Stimulated activated naive CD8-positive, alpha-beta T cell treated with anti-CD3 and anti-CD28 coated beads, Interleukin-15, Interleukin-2, amounts not matched to agents 100 U/mL and 50 U/mL, for 24 hours (primary cell): Measurements from ENCODE around the gene LDAH.
"Not testable (repeated sequence)": the region's sequence is repeated elsewhere in the genome, so short reads cannot be mapped to it uniquely, and the experiment has no call there.

Source experiments
- ATAC-seq: fragments of 150-1000 bp; cut with Tn5 transposase; one replicate; pipeline ENCODE4 v1.10.0; 2021
- DNase-seq: peaks from one replicate; pipeline ENCODE4 v3.0.0; 2021

The LDAH gene

GRCh38 chr2:20723543-20723942, 99.4 kb downstream of the LDAH start:
- no peak for DNase-seq
- no peak for ATAC-seq

DNA sequence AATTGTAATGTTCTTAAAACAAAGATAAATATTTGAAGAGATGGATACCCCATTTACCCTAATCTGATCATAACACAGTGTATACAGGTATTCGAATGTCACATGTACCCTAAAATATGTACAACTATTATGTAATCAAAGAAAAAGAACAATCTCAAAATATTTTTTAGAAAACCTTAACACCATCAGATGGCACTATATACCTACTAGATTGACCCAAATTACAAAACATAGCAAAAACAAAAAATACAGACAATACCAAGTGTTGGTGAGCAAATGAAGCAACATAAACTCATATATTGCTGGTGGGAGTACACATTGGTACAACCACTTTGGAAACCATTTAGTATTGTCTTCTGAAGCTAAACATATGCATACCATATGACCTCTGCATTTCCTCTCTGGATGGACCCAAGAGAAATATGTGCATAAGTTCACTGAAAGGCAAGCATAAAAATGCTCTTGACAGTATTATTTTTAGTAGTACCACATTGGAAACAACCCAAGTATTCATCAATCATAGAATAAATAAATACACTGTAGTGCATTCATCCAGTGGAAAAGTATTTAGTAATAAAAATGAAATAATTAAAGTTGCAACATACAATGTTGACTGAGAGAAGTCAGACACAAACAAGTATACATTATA, 100.2 kb downstream of the LDAH start:
- DNase-seq, result no peak
- ATAC-seq, result no peak

- no peak for ATAC-seq
Observed at GRCh38 chr2:20717641-20718040, 105.3 kb downstream of the LDAH start.

DNA sequence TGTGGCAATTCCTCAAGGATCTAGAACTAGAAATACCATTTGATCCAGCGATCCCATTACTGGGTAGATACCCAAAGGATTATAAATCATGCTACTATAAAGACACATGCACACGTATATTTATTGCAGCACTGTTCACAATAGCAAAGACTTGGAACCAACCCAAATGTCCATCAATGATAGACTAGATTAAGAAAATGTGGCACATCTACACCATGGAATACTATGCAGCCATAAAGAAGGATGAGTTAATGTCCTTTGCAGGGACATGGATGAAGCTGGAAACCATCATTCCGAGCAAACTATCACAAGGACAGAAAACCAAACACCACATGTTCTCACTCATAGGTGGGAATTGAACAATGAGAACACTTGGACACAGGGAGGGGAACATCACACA, 106.7 kb downstream of the LDAH start:
- not testable (repeated sequence) for ATAC-seq

More at GRCh38 chr2:20717641-20718040, 105.3 kb downstream of the LDAH start:
- DNase-seq, result no peak

DNA sequence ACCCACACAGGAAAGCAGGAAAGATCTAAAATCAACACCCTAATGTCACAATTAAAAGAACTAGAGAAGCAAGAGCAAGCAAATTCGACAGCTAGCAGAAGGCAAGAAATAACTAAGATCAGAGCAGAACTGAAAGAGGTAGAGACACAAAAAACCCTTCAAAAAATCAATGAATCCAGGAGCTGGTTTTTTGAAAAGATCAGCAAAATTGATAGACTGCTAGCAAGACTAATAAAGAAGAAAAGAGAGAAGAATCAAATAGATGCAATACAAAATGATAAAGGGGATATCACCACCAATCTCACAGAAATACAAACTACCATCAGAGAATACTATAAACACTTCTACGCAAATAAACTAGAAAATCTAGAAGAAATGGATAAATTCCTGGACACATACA, 108.5 kb downstream of the LDAH start:
- DNase-seq, ATAC-seq: not testable (repeated sequence)

More for the DNA sequence above, 106.7 kb downstream of the LDAH start:
- not testable (repeated sequence) for DNase-seq

- not testable (repeated sequence) for ATAC-seq
Observed at GRCh38 chr2:20713585-20713984, 109.3 kb downstream of the LDAH start.

DNA sequence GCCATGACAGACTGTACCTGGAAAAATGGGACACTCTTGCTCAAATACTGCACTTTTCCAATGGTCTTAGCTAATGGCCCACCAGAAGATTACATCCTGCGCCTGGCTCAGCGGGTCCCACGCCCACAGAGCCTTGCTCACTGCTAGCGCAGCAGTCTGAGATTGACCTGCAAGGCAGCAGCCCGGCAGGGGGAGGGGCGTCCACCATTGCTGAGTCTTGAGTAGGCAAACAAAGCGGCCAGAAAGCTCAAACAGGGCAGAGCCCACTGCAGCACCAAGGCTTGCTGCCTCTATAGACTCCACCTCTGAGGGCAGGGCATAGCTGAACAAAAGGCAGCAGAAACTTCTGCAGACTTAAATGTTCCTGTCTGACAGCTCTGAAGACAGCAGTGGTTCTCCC, 111.3 kb downstream of the LDAH start:
- DNase-seq, ATAC-seq: not testable (repeated sequence)

More at GRCh38 chr2:20713585-20713984, 109.3 kb downstream of the LDAH start:
- DNase-seq, result not testable (repeated sequence)

GRCh38 chr2:20707601-20708000, 115.3 kb downstream of the LDAH start:
- no peak for ATAC-seq
- no peak for DNase-seq

DNA sequence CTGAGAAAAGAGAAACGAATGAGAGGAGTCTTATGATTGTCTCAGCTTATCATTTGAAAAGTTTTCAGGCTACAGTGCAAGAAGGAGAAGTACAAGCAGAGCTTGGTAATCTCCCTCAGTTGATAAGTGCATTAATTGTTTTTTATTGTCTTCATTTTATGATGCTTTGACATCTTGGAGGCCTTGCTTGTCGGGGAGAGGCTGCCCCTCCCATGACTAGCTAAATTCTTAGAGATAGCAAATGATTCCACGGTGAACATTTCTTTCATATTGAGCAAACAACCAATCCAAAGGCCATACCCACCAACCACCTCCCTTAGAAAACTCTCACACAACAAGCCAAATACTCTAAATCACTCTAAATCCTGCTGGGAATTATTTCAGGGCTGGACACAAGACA, 116.1 kb downstream of the LDAH start:
- no peak for DNase-seq
- no peak for ATAC-seq

DNA sequence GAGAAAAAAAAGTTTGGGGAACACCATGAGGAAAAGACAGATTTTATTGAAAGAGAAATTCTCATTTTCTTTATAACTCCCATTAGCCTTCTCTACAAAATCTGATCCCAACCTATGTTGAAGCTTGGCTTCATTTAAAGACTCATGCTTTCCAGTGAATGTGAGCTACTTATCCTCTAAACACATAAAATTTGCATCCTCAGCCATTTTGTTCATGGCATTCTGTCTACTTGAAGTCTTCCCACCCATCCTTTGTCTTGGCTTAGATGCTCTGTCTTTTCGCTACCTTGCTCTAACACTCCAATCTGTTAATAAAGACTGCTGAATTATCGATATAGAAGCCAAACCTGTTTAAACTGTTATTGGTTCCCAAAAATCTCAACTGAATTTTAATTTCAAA, 116.7 kb downstream of the LDAH start:
- ATAC-seq, result no peak

DNA sequence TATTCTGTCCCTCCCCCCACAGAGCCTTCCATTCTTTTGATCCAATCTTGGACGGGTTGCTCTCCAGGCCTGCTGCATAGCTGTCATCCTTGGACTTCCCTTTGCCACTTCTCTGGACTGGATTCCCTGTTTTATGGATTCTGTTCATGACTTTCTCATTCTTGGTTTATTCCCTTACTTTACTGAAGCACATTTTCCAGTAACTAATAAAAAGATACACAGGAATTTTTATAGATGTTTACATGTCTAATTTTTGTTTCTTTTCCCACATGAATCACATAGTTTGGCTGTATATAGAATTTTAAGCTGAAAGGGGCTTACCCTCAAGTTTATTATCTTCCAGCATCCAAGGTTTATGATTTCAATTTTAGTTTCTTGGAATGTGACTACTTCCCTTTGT, 118.0 kb downstream of the LDAH start:
- no peak for ATAC-seq
- DNase-seq, result no peak

More for the DNA sequence above, 116.7 kb downstream of the LDAH start:
- no peak for DNase-seq

DNA sequence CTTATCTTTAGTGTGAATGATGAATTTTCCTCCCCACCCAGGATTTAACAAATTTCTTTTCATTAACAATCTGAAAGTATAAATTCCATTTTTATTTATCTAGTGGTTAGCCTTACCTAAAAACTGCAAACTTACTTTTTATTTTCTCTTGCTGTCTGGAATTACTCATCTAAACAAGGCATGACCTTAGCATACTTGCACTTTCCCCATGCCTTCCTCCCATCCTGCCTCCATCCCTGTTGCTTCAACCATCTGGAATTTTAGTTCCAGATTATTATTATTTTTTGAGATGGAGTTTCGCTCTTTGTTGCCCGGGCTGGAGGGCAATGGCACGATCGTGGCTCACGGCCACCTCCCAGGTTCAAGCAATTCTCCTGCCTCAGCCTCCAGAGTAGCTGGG, 120.3 kb downstream of the LDAH start:
- ATAC-seq, result no peak
- DNase-seq, result no peak

GRCh38 chr2:20698916-20699613, 123.8 kb downstream of the LDAH start:
- ATAC-seq (no peak), DNase-seq (no peak)

DNA sequence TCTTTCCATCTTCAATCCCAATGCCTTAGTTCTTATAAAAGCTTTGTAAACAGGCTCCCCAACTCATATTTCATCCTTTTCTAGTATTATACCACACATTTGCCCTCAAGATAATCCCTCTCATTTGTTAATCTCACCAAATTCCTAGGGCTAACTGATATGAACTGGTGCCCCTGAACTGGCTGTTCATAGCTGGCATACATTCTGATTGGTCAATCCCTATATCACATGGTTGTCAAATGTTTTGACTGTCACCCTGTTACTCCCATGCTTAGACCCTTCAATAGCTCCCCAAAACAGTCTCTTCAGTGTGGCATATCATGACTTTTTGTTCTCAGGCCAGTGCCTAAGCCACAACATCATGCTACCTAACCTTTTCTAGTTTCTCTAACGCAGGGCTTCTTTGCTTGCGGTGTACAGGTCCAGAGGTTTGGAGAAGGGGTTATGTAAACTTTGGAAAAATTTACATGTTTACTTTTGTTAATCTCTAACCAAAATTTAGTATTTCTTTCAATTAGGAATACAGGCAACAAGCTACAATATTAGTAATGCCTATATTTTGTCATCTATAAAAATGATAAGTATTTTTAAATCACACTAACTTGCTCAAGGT, 125.5 kb downstream of the LDAH start:
- DNase-seq, result no peak
- no peak for ATAC-seq

DNA sequence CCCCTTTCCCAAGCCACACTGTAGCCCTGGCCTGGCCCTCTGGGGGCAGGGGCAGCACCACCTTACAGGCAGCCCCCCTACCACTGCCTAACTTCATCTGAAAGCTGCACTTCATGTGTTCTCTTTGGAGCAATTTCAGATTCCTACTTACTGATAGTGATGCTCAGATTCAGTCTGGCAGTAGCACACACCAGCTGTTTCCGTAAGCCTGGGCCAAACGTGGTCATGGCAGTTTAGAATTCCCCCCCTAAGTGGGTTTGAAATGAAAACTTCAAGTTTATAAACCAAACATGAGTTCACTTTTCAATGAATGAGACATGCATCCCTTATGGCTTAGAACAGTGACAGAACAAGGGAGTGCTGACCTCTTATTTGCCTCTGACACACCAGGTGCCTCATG, 126.5 kb downstream of the LDAH start:
- ATAC-seq (no peak), DNase-seq (no peak)

- DNase-seq, result no peak
- ATAC-seq, result no peak
Observed at GRCh38 chr2:20693317-20693716, 129.6 kb downstream of the LDAH start.

GRCh38 chr2:20692081-20692480, 130.8 kb downstream of the LDAH start:
- DNase-seq, result no peak
- no peak for ATAC-seq

DNA sequence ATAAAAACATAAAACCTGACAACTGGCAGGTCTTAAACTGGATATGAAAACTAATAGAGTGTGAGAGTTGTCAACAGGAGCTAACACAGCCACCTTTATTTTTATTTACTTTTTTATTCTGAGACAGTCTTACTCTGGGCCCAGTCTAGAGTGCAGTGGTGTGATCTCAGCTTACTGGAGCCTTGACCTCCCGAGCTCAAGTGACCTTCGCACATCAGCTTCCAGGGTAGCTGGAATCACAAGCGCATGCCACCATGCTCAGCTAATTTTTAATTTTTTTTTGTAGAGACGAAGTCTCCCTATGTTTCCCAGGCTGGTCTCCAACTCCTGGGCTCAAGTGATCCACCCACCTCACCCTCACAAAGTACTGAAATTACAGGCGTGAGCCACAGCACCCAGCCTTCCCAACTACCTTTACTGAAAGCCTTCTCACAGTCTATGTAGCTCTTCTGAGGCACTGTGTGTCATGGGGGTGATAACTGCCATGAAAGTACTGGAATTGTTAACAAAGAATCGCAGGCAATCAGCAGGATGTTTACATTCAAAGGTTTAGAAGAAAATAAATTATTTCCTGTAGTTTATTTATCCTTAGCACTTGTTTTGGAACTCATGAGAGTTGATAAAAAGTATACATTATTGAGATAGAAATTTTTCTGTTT, 131.7 kb downstream of the LDAH start:
- ATAC-seq, result no peak
- no peak for DNase-seq

- no peak for ATAC-seq
- DNase-seq, result no peak
Observed at GRCh38 chr2:20689428-20690264, 133.3 kb downstream of the LDAH start.

- ATAC-seq (no peak), DNase-seq (no peak)
Observed at GRCh38 chr2:20687260-20687832, 135.6 kb downstream of the LDAH start.

GRCh38 chr2:20684581-20685063, 138.3 kb downstream of the LDAH start:
- no peak for ATAC-seq

More at GRCh38 chr2:20684581-20685063, 138.3 kb downstream of the LDAH start:
- no peak for DNase-seq
